Measurements from ENCODE around the gene ZNF396.

DNA sequence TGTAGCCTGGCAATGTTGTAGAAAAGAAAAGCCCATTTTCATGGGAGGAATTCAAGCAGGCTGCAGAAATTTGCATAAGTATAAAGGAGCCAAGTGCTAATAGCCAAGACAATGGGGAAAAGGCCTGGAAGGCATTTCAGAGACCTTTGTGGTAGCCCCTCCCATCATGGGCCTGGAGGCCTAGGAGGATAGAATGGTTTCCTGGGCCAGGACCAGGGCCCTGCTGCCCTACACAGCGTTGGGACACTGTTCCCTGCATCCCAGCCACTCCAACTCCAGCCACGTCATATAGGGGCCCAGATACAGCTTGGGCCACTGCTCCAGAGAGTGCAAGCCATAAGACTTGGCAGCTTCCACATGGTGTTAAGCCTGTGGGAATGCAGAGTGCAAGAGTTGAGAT lies 24.9 kb downstream of the ZNF396 start:
- TF ChIP-seq POLR2A (IDR thresholded peaks at IDR 0.05): no peak
- TF ChIP-seq, protein P1, sequence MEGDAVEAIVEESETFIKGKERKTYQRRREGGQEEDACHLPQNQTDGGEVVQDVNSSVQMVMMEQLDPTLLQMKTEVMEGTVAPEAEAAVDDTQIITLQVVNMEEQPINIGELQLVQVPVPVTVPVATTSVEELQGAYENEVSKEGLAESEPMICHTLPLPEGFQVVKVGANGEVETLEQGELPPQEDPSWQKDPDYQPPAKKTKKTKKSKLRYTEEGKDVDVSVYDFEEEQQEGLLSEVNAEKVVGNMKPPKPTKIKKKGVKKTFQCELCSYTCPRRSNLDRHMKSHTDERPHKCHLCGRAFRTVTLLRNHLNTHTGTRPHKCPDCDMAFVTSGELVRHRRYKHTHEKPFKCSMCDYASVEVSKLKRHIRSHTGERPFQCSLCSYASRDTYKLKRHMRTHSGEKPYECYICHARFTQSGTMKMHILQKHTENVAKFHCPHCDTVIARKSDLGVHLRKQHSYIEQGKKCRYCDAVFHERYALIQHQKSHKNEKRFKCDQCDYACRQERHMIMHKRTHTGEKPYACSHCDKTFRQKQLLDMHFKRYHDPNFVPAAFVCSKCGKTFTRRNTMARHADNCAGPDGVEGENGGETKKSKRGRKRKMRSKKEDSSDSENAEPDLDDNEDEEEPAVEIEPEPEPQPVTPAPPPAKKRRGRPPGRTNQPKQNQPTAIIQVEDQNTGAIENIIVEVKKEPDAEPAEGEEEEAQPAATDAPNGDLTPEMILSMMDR (IDR thresholded peaks at IDR 0.05): no peak

Data from heart left ventricle (tissue), 13 donors.